ENCODE data around the gene TMEM250. TPM values are rescaled to one million over a fixed set of nuclear protein-coding genes. Genes with fewer than 3 reads are reported as not detected.

Gene TMEM250
- polyA plus RNA-seq = 9.9 to 19.2 TPM (median 14.3 TPM) in 3 replicates
- polyA plus RNA-seq (2011; ENCODE audit: low read depth) = 6.3 TPM
- polyA plus RNA-seq (2011; cell fraction: cytosol; rRNA removed) = 7.3 and 16.1 TPM in 2 replicates
- 11.8 and 16.3 TPM in 2 replicates for polyA plus RNA-seq (2011; cell fraction: nucleus; rRNA removed)
- polyA plus RNA-seq (2012; ENCODE audit: low replicate concordance) = 15.1 and 29.8 TPM in 2 replicates
- 10.9 to 20.6 TPM (median 12.1 TPM) in 3 replicates for polyA minus RNA-seq
- polyA minus RNA-seq (2011; cell fraction: cytosol; rRNA and poly(A)+ RNA removed) = 46.0 TPM
- polyA minus RNA-seq (2011; cell fraction: nucleus; rRNA and poly(A)+ RNA removed) = 12.1 and 13.0 TPM in 2 replicates

GRCh38 chr9:136118320-136119060, at the start of gene TMEM250:
TSS of gene TMEM250 (minus strand) at chr9:136118875. CDS start at chr9:136116900, 1,975 bp downstream.
- Histone ChIP-seq H3K9me1 (ENCODE audit: control insufficient read depth, extremely low read depth, insufficient read depth, low read length) (no peaks in the 10 kb centered on the region), H3K79me2 (ENCODE audit: control insufficient read depth, insufficient read depth, low read length) (peaks cover 20% of the 10 kb centered on the region), H3K9ac (ENCODE audit: control insufficient read depth, extremely low read depth, insufficient read depth, low read length) (peak within 1 kb of the TSS; percentile 87), H3K36me3 (ENCODE audit: control insufficient read depth in 2 of 2, extremely low read depth in 1 of 2, insufficient read depth in 2 of 2, low read length in 2 of 2) (peaks cover 0 to 7% of the 10 kb centered on the region in 2 experiments), H3K27me3 (ENCODE audit: control insufficient read depth, extremely low read depth, insufficient read depth, low read length) (no peaks in the 10 kb centered on the region), H3K4me2 (ENCODE audit: control insufficient read depth, extremely low read depth, insufficient read depth, low read depth, low read length) (peak within 1 kb of the TSS; percentile 94), H3K4me3 (ENCODE audit: control insufficient read depth in 2 of 3, extremely low read depth in 1 of 3, insufficient read depth in 2 of 3, low read depth in 1 of 3, low read length in 3 of 3) (peak within 1 kb of the TSS; percentile 78 to 85 (median 85)), H4K20me1 (ENCODE audit: control insufficient read depth, extremely low read depth, insufficient read depth, low read length) (no peaks in the 10 kb centered on the region), H3K4me1 (ENCODE audit: control insufficient read depth, extremely low read depth, insufficient read depth, low read length) (peaks cover 19% of the 10 kb centered on the region), H3K27ac (ENCODE audit: control insufficient read depth, insufficient read depth, low read length) (peak within 1 kb of the TSS; percentile 71), H3K9me3 (ENCODE audit: control insufficient read depth, low read depth, low read length) (no peaks in the 10 kb centered on the region), H2AFZ (ENCODE audit: control insufficient read depth, low read length) (peak within 1 kb of the TSS; percentile 40)
- dilution Hi-C loops (cut with MboI; ENCODE audit: extremely low pct_ligation_motif_present, low sequenced_read_pairs) = no loop called here
- FAIRE-seq = peak; percentile 83
- DNase-seq (ENCODE audit: low read depth, low spot score) = peak; percentile 75
- TF ChIP-seq EZH2 (IDR thresholded peaks at IDR 0.05; ENCODE audit: low read length) (no peak), CTCF (optimal IDR thresholded peaks at IDR 0.05 in 1 of 3, IDR thresholded peaks at IDR 0.05 in 1 of 3, conservative IDR thresholded peaks at IDR 0.05 in 1 of 3; ENCODE audit: extremely low read depth in 1 of 3, insufficient read depth in 2 of 3, low read length in 3 of 3) (peak in 1 of 3 experiments; percentile 25)

- FAIRE-seq = no peak
- no peak for DNase-seq (ENCODE audit: low read depth, low spot score)
- Histone ChIP-seq H3K27me3 (ENCODE audit: control insufficient read depth, extremely low read depth, insufficient read depth, low read length) (peaks cover 2% of the 10 kb centered on the region), H4K20me1 (ENCODE audit: control insufficient read depth, extremely low read depth, insufficient read depth, low read length) (no peaks in the 10 kb centered on the region), H3K4me2 (ENCODE audit: control insufficient read depth, extremely low read depth, insufficient read depth, low read depth, low read length) (no peak overlapping the region), H2AFZ (ENCODE audit: control insufficient read depth, low read length) (no peak overlapping the region), H3K27ac (ENCODE audit: control insufficient read depth, insufficient read depth, low read length) (no peak overlapping the region), H3K9me3 (ENCODE audit: control insufficient read depth, low read depth, low read length) (no peaks in the 10 kb centered on the region), H3K4me1 (ENCODE audit: control insufficient read depth, extremely low read depth, insufficient read depth, low read length) (no peaks in the 10 kb centered on the region), H3K9me1 (ENCODE audit: control insufficient read depth, extremely low read depth, insufficient read depth, low read length) (no peaks in the 10 kb centered on the region), H3K36me3 (ENCODE audit: control insufficient read depth in 2 of 2, extremely low read depth in 1 of 2, insufficient read depth in 2 of 2, low read length in 2 of 2) (no peaks in the 10 kb centered on the region), H3K9ac (ENCODE audit: control insufficient read depth, extremely low read depth, insufficient read depth, low read length) (no peak overlapping the region), H3K4me3 (ENCODE audit: control insufficient read depth in 2 of 3, extremely low read depth in 1 of 3, insufficient read depth in 2 of 3, low read depth in 1 of 3, low read length in 3 of 3) (no peak overlapping the region), H3K79me2 (ENCODE audit: control insufficient read depth, insufficient read depth, low read length) (no peaks in the 10 kb centered on the region)
- dilution Hi-C loops (cut with MboI; ENCODE audit: extremely low pct_ligation_motif_present, low sequenced_read_pairs) = no loop called here
- TF ChIP-seq CTCF (optimal IDR thresholded peaks at IDR 0.05 in 1 of 3, IDR thresholded peaks at IDR 0.05 in 1 of 3, conservative IDR thresholded peaks at IDR 0.05 in 1 of 3; ENCODE audit: extremely low read depth in 1 of 3, insufficient read depth in 2 of 3, low read length in 3 of 3) = no peak
- no peak for TF ChIP-seq EZH2 (IDR thresholded peaks at IDR 0.05; ENCODE audit: low read length)
Measured at GRCh38 chr9:136163248-136163850, 44.7 kb upstream of the TMEM250 start.

Data from keratinocyte (primary cell).